ENCODE measurements around the gene TARDBP. TPM values are rescaled to one million over a fixed set of nuclear protein-coding genes. Genes with fewer than 3 reads are reported as not detected.

The TARDBP gene
- total RNA-seq (67.0 and 102 TPM in 2 replicates), polyA plus RNA-seq (189 and 213 TPM in 2 replicates)

GRCh38 chr1:11012260-11013159 is at the start of gene TARDBP:
Gene TARDBP, plus strand, starts transcription at chr1:11012654. Its CDS starts 1,074 bp downstream, at chr1:11013728.
- peaks cover 39% of the 10 kb centered on the region for H3K36me3 ChIP-seq
- no peak for TF ChIP-seq CTCF (IDR thresholded peaks at IDR 0.05; ENCODE audit: low read depth, low read length)
- peak within 1 kb of the TSS; percentile 79 for H3K4me3 ChIP-seq
- H3K27me3 ChIP-seq: no peaks in the 10 kb centered on the region
- peak; percentile 94 to 95 for DNase-seq (ENCODE audit: low read depth in 1 of 2, low spot score in 1 of 2)
- no peaks in the 10 kb centered on the region for H3K9me3 ChIP-seq (ENCODE audit: low read depth)
- H3K27ac ChIP-seq: peak within 1 kb of the TSS; percentile 99
- H3K4me1 ChIP-seq (ENCODE audit: low read depth): peaks cover 9% of the 10 kb centered on the region

GRCh38 chr1:10965546-10966226 is 46.8 kb upstream of the TARDBP start:
- Histone ChIP-seq H3K36me3 (no peaks in the 10 kb centered on the region), H3K27ac (no peak overlapping the region), H3K4me1 (ENCODE audit: low read depth) (peaks cover 3% of the 10 kb centered on the region), H3K4me3 (no peak overlapping the region), H3K9me3 (ENCODE audit: low read depth) (no peaks in the 10 kb centered on the region), H3K27me3 (no peaks in the 10 kb centered on the region)
- no peak for TF ChIP-seq CTCF (IDR thresholded peaks at IDR 0.05; ENCODE audit: low read depth, low read length)
- DNase-seq (ENCODE audit: low read depth in 1 of 2, low spot score in 1 of 2): peak in 1 of 2 donors; percentile 42

- no peak for TF ChIP-seq CTCF (IDR thresholded peaks at IDR 0.05; ENCODE audit: low read depth, low read length)
- Histone ChIP-seq H3K36me3 (no peaks in the 10 kb centered on the region), H3K9me3 (ENCODE audit: low read depth) (no peaks in the 10 kb centered on the region), H3K4me3 (no peak overlapping the region), H3K27me3 (no peaks in the 10 kb centered on the region), H3K27ac (no peak overlapping the region), H3K4me1 (ENCODE audit: low read depth) (peaks cover 3% of the 10 kb centered on the region)
- no peak for DNase-seq (ENCODE audit: low read depth in 1 of 2, low spot score in 1 of 2)
Measured at GRCh38 chr1:10967090-10967489, 45.4 kb upstream of the TARDBP start.

- H3K27ac ChIP-seq: no peak overlapping the region
- H3K4me1 ChIP-seq (ENCODE audit: low read depth): peaks cover 3% of the 10 kb centered on the region
- H3K9me3 ChIP-seq (ENCODE audit: low read depth): no peaks in the 10 kb centered on the region
- no peaks in the 10 kb centered on the region for H3K36me3 ChIP-seq
- TF ChIP-seq CTCF (IDR thresholded peaks at IDR 0.05; ENCODE audit: low read depth, low read length): no peak
- no peaks in the 10 kb centered on the region for H3K27me3 ChIP-seq
- no peak overlapping the region for H3K4me3 ChIP-seq
- peak in 1 of 2 donors; percentile 7 for DNase-seq (ENCODE audit: low read depth in 1 of 2, low spot score in 1 of 2)
Measured at GRCh38 chr1:10968411-10968826, 44.0 kb upstream of the TARDBP start.

- Histone ChIP-seq H3K27ac (no peak overlapping the region), H3K36me3 (no peaks in the 10 kb centered on the region), H3K27me3 (no peaks in the 10 kb centered on the region), H3K4me3 (no peak overlapping the region), H3K9me3 (ENCODE audit: low read depth) (no peaks in the 10 kb centered on the region), H3K4me1 (ENCODE audit: low read depth) (peaks cover 3% of the 10 kb centered on the region)
- DNase-seq (ENCODE audit: low read depth in 1 of 2, low spot score in 1 of 2): no peak
- no peak for TF ChIP-seq CTCF (IDR thresholded peaks at IDR 0.05; ENCODE audit: low read depth, low read length)
Measured at GRCh38 chr1:10969267-10969970, 43.0 kb upstream of the TARDBP start.

Measured in cardiac muscle cell (in vitro differentiated cells and primary cell).